SIG-M5 (cell line): ENCODE data around the gene POM121C.
"Not testable (repeated sequence)": the region's sequence is repeated elsewhere in the genome, so short reads cannot be mapped to it uniquely, and the experiment has no call there.

ENCODE experiments used
- DNase-seq: peaks from one replicate; lab custom pipeline; 2025; lab: John Stamatoyannopoulos, UW

The POM121C gene

DNA sequence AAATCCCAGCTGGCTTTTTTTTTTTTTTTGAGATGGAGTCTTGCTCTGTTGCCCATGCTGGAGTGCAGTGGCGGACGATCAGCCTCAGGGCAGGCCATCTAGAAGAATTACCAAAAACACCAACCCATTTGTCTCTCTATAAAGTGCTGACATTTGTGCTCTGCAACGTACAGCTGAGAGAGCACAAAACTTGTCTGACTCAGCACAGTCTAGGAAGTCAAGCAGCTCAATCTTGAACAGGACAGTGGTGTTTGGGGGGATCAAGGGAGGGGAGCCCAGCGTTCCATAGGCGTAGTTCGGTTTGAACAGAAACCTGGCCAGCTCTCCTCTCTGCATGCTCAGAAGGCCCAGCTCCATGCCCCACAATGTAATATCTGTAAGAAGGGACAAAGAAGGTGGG, 92.9 kb downstream of the POM121C start:
- DNase-seq = not testable (repeated sequence)

DNA sequence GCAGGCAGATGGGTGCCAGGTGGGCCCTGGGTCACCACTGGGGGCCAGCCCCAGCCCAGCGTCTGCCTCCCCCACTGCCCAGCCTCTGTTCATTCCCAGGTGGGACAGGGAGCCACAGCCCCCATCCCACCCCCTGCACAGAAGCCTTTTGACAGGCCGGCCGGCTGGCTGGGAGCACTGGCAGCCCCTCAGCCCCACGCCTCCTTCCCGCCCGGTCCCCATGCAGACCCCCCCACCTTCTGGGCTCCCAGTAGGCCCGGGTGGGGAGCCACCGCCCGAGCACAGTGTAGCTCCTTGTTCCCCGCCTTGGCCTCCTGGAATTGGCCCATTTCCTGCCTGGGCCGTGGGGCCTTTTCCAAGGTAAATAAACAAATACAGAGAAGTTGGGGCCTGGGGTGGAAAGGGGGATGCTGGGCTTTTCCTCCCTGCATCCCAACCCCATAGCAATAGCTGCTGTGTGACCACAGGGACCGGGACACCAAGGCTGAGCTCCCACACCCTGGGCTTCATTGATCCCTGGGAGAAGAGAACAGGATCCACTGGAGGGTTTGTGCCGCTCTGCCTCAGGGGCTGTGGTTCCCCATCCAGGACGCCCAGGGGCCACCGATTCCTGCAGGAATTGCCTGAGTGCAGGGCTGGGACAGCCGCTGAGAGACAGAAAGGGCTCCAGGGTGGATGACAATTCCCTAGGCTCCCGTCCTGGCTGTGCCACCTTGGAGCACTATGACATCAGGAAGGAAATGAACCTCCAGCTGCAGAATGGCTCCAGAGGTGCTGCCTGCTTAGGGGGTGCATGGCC, 111.4 kb downstream of the POM121C start:
- DNase-seq = not testable (repeated sequence)

DNA sequence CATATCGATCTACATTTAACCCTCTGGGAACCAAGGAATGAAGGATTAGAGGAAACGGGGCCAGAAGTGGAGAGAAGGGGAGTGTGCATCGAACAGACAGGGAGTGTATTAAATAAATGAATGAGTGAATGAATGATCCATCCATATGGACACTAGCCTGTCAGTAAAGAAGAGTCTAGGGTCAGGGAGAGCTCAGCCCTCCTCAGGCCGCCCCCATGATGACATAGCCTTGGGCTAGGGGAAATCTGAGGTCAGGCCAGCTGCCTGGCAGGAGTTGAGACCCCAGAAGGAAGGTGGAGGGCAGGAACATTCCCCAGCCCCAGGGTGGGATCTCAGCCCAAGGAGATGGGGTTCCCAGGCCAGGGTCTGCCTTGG, 112.0 kb downstream of the POM121C start:
- DNase-seq = not testable (repeated sequence)

DNA sequence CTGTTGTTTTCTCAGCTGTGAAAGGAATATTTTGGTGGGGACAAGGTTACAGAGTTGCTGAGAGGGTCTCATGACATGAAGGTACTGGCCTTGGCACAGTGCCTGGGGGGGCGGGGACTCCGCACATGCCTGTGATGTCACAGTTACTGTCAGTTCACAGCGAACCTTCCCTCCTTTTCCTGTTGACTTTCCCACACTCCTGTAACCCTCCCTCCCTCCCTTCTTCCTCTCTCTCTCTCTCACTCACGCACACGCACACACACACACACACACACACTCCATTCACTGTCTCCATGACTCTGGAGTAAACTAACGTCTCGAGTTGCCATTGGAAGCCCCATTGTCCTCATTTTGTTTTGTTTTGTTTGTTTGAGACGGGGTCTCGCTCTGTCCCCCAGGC, 118.8 kb downstream of the POM121C start:
- DNase-seq = not testable (repeated sequence)
